IPS-15b (cell line): ENCODE data around the gene LAT.

Experiments used
- H3K27me3 ChIP-seq: one replicate; pipeline ENCODE4 v1.6.1; 2013; ENCODE audit warnings: low read length; ENCODE audit not compliant: control insufficient read depth, insufficient read depth
- H3K36me3 ChIP-seq: one replicate; pipeline ENCODE4 v1.6.1; 2013; ENCODE audit warnings: low read length; ENCODE audit not compliant: control insufficient read depth, insufficient read depth
- H3K4me1 ChIP-seq: one replicate; pipeline ENCODE4 v1.6.1; 2013; ENCODE audit warnings: mild to moderate bottlenecking, low read length; ENCODE audit not compliant: control insufficient read depth, insufficient read depth
- H3K4me3 ChIP-seq: one replicate; pipeline ENCODE4 v1.5.1; 2013; ENCODE audit warnings: low read depth, low read length
- H3K9ac ChIP-seq: one replicate; pipeline ENCODE4 v1.6.1; 2013; ENCODE audit warnings: low read depth, mild to moderate bottlenecking, low read length
- H3K9me3 ChIP-seq: one replicate; pipeline ENCODE4 v1.6.1; 2013; ENCODE audit warnings: mild to moderate bottlenecking, low read length; ENCODE audit not compliant: control insufficient read depth, insufficient read depth

LAT gene

DNA sequence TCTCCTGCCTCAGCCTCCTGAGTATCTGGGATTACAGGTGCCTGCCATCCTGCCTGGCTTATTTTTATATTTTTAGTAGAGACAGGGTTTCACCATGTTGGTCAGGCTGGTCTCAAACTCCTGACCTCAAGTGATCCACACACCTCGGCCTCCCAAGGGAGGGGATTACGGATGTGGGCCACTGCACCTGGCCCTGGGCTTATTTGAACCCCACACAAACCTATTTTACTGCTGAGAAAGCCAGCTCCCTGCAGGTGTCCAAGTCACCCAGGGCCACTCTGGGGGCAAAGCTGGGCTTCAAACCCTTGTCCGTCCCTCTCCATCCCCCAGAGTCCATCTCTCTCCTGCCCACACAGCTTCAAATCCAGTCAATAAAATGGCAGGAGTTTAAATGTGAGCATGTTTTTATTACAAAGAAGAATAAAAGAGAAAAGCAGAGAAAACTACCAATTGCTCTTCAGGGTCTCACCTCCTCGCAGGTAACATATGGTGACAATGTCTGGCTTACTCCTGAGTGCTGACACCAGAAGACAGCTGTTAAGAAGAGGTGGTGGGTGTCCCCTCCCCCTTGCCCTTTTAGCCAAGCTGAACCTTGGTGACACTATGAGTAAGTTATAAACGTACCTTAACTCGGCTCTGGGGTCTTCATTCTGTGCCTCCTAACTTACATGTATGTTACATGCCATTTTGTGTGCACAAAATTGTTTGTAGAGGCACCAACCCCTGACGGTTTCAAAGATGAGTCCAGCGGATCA lies 45.4 kb downstream of the LAT start:
- Histone ChIP-seq H3K4me1 (peaks cover 4% of the 10 kb centered on the region), H3K27me3 (no peaks in the 10 kb centered on the region), H3K9me3 (no peaks in the 10 kb centered on the region), H3K9ac (no peak overlapping the region), H3K36me3 (no peaks in the 10 kb centered on the region), H3K4me3 (no peak overlapping the region)
